NCI-H82 (cell line): ENCODE measurements around the gene PIP4K2C.
A peak's percentile ranks its signal among the peaks of the same experiment; 100 is the strongest.
"Not testable (repeated sequence)": the region's sequence is repeated elsewhere in the genome, so short reads cannot be mapped to it uniquely, and the experiment has no call there.

ENCODE experiments used
- DNase-seq: peaks from one replicate; lab custom pipeline; 2025; lab: John Stamatoyannopoulos, UW

PIP4K2C gene

GRCh38 chr12:57609781-57610553 is 19.0 kb downstream of the PIP4K2C start:
- peak; percentile 25 for DNase-seq

DNA sequence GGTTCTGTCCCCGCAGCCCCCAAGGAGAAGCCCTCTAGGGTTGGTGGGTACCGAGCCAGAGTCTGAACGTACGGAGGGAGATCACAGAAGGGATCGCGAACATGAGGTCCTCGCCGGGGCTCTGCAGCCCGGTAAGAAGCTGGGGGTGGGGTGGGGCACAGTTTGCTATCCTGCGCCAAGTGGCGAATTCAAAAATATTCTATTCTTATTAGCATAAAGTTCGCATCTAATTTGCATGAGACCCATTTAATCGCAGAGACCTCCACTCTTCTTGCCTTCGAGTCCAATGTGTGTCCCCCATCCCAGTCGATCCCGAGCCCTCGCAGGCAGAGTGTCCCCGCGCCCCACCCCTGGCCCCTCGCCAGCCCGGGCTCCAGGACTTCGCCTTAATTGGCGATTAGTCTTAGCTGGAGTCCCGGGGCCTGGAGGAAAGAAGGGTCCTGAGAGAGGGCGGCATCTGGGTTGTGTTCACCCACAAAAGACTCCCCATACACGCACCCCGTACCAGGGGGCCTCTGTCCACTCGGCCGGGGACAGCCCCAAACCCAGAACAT is 19.6 kb downstream of the PIP4K2C start:
- peak; percentile 88 for DNase-seq

GRCh38 chr12:57611108-57611826 is 20.3 kb downstream of the PIP4K2C start, which contains the start of gene ARHGEF25:
TSS of gene ARHGEF25 (plus strand) at chr12:57611435. CDS start at chr12:57611895, 460 bp downstream.
- peak; percentile 96 for DNase-seq

GRCh38 chr12:57611827-57612710 is 21.1 kb downstream of the PIP4K2C start:
- peak; percentile 95 for DNase-seq

GRCh38 chr12:57612711-57613426 is 21.9 kb downstream of the PIP4K2C start:
- DNase-seq, result peak; percentile 91

DNA sequence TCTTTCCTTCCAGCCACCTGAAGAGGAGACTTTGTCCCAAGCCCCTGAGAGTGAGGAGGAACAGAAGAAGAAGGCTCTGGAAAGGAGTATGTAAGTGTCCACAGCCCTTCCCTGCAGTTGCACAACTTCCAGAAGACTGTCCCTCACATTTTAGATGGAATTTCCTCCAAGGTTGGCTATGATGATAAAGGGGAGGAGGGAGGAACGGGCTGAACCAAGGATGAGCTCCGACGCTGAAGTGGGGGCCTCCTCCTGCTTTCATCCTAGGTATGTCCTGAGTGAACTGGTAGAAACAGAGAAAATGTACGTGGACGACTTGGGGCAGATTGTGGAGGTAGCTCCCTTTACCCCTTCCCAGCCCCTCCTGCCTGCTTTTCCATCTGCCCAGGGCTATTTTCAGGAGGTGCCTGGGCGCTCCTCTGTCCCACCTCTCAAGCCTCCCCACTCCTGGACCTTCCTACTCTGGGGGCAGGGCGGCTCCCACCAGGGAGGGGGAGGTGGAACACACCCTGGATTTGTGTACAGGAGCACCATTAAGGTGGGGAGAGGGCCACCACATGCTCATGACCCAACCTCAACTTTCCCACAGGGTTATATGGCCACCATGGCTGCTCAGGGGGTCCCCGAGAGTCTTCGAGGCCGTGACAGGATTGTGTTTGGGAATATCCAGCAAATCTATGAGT is 22.6 kb downstream of the PIP4K2C start:
- no peak for DNase-seq

- DNase-seq, result peak; percentile 68
These were observed 23.4 kb downstream of the PIP4K2C start for GRCh38 chr12:57614178-57614947.

DNA sequence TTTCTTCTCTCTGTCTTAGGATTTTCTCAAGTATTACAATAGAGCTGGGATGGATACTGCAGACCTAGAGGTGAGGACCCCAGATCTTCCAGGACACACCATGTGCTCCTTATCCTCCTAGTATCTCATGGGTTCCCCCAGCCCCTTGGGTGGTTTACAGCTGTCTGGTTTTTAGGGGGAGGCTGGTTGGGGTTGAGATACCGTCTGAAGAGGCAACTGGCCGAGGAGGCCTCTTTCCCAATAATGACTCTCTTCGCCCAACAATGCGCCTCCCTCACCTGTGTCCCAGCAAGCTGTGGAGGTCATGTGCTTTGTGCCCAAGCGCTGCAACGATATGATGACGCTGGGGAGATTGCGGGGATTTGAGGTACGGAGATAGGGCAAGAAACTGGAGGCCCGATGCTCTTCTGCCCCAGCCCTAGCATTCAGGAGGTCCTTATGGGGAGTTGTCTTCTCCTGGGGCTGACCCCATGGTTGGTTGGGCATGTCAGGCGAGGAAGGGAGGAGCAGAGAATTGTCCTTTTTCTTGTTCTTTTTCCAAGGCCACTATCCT is 24.0 kb downstream of the PIP4K2C start:
- DNase-seq, result no peak

GRCh38 chr12:57615637-57616036 is 24.6 kb downstream of the PIP4K2C start:
- no peak for DNase-seq

GRCh38 chr12:57616383-57617101 is 25.6 kb downstream of the PIP4K2C start:
- DNase-seq, result peak; percentile 72

DNA sequence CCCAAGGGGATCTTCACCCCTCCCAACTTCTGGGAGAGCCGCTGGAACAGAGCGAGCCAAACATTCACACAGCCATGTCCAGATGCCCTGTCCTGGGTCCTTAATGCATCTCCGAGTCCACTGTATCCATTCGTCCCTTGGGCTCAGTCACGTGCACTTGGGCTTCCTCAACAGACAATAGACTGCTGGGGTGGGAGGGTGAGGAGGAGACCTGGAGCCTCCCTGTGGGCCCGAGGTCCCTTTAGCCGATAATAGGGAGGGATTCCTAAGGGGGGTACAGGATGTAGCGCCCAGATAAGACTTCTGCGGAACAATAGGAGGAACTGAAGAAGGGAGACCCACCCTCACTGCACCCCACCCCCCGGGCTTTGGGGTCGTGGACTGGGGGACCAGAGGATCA is 26.9 kb downstream of the PIP4K2C start:
- DNase-seq, result no peak

- DNase-seq, result not testable (repeated sequence)
These were observed 27.4 kb downstream of the PIP4K2C start for GRCh38 chr12:57618431-57618830.

GRCh38 chr12:57618966-57619433 is 28.0 kb downstream of the PIP4K2C start:
- DNase-seq, result no peak

GRCh38 chr12:57619434-57620244 is 28.6 kb downstream of the PIP4K2C start:
- DNase-seq, result peak; percentile 81

- DNase-seq, result no peak
These were observed 29.4 kb downstream of the PIP4K2C start for GRCh38 chr12:57620245-57620935.

- DNase-seq, result no peak
These were observed 30.0 kb downstream of the PIP4K2C start for GRCh38 chr12:57620936-57621496.
